ENCODE data around the gene VSTM2B.
"Not testable (repeated sequence)": the region's sequence is repeated elsewhere in the genome, so short reads cannot be mapped to it uniquely, and the experiment has no call there.

VSTM2B gene

DNA sequence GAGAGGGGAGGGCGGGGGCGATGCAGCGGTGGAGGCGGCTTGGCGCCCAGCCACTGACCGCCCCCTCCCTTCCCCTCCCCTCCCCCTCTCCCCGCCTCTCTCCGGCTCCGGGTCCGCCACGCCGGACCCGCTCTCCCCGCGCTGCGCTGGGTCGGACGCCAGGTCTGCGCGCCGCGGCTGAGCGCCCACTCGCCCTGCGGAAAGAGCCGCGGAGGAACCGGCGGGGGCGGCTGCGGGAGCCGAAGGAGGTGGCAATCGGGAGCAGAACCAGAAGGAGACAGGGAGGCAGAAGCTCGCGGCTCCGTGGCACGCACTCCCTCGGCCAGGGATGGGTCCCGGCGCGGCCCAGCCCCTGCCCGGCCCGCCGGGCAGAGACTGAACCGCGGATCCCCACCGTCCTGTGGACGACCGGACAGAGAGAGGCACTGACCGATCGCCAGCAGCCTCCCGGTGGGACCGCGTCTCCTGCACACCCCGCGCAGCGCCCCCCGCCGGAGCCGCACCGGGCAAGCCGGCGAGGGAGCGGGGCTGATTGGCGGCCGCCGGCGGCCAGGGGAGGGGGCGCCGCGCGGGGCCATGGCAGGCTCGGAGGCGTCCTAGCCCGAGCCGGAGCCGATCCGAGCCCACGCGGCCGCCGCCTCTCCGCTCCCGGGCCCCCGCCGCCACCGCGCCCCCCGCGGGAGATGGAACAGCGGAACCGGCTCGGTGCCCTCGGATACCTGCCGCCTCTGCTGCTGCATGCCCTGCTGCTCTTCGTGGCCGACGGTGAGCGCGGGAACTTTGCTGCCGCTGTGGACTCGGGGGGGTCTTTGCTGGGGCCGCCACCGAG is at the start of gene VSTM2B:
Gene VSTM2B (plus strand): TSS at position 94 of the 829 bp plus-strand sequence. CDS start 590 bp downstream, at position 684.
- no peak for DNase-seq

DNA sequence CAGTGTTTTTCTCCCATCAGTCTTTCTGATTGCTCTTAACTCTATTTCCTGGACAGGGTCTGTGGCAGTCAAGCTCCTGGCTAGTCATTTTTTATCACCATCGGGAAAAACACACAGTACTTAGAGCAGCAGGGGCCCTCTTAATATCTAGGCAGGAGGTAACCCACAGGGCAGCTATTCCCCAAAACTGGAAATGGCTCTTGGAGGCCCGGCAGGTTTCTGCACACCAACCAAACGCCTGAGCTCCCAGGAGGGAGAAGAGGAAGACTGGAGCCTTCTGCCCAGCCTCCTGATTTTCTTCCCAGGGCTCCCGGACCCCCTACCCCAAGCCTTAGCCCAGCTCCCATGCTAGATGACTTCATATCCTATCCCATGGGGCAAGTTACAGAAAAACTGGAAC is 49.3 kb upstream of the VSTM2B start:
- DNase-seq = no peak

DNA sequence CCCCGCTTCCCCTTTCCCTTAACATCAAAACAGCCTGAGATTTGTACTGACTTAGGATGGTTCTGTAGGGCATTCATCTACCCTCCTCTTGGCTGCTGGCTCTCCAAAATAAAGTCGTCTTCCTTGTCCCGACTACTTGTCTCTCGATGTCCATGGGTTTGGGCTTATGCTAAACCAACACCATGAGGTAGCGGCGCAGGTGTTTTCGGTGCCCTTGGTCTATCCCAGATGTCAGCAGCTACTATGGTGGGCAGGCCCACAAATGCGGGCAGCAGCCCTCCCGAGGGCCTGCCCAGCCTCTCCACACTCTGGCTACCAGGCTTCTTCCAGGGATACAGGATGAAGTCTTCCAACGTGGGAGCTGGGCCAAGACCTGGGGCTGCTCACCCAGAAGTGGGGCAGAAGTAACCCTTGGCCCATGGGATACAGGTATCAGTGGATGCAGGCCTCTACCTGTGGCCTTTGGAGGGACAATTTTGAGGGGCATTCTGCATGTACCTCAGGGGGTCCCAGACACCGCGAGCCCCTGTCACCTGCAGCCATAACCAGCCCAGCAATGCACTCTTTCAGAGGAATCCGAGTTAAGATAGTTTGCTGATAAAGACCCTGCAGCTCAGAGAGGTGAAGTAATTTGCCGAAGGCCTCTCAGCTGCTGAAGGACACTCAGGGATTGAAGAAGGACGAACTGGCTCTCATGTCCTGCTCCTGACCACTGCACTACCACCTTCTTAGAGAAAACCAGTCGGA is 47.8 kb upstream of the VSTM2B start:
- no peak for DNase-seq

DNA sequence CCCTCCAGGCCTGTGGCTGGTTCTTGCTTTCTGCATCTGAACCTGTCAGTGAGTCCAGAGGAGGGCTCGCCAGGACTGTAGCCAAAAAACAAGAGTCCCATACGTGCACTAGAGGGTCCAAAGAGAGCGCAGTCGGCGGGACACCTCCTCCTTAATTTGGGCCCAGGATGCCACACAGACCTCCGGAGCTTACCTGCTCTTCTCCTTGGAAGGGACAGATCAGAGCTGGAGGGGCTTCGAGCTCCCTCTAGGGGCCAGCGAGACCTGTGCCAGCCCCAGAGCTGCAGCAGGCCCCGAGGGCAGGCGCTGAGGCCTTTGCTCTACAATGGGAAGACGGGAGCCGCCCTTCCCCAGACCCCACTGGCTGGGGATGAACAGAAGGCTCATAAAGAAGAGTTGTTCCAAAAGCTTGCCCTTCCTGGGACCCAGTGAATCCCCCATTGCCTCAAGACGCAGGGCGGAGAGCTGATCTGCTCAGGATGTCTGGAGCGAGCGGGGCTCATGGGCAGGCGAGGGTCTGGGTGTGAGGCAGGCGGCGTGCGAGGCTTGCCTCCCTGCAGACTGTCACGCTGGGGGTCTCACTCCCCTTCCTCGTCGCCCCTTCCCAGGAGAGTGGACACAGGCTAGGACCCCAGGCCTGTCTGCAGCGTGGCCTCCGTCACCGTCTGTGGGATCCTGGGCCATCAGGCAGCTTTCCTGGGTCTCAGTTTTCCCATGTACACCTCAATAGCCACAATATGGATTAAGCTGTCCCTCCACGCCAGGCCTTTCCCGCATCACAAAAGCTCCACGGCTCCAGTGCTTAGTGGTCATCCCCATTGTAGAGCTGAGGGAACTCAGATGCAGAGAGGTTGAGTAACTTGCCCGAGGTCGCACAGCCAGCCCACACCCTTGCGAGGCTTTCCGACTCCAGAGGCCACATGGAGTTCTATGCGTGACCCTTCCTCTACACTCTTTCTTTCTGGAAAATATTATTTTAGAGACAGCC is 46.9 kb upstream of the VSTM2B start:
- DNase-seq = no peak

DNA sequence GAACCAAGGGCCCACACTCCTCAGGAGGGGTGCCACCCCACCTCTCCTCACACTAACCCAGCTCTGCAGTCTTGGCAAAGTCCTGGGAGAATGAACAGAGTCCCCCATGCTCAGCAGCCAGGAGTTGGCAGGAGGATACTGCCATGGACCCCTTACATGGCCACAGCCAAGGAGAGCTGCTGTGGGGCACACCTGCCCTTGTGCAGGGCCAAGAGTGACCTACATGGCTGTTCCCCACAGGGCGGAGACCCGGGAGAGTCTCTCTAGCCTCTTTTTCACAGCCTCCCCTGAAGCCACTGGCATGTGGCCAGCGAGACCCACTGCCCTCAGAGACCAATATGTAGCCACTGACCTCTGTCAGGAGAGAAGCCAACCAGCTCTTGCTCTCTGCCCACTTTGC is 45.9 kb upstream of the VSTM2B start:
- DNase-seq = no peak

DNA sequence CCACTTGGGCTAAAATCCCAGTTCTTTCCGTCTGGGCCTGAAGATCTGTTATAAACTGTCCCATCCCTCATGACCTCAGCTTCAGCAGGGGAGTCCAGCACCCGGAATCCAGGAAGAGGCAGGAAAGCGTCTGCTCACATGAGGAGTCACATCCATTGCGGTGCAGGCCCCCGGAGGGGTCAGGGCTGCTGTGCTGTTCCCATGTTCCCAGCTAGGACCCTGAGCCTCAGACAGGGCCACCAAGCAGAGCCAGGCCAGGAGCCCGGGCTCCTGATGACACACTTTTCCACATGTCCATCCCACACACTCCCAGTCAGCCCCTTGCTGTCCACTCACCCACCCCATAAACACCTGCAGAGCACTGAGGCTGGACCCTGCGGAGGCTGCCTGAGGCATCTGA is 45.3 kb upstream of the VSTM2B start:
- no peak for DNase-seq

- DNase-seq = no peak
Observed at GRCh38 chr19:29482855-29483640, 42.7 kb upstream of the VSTM2B start.

- DNase-seq = no peak
Observed at GRCh38 chr19:29483641-29483920, 42.2 kb upstream of the VSTM2B start.

DNA sequence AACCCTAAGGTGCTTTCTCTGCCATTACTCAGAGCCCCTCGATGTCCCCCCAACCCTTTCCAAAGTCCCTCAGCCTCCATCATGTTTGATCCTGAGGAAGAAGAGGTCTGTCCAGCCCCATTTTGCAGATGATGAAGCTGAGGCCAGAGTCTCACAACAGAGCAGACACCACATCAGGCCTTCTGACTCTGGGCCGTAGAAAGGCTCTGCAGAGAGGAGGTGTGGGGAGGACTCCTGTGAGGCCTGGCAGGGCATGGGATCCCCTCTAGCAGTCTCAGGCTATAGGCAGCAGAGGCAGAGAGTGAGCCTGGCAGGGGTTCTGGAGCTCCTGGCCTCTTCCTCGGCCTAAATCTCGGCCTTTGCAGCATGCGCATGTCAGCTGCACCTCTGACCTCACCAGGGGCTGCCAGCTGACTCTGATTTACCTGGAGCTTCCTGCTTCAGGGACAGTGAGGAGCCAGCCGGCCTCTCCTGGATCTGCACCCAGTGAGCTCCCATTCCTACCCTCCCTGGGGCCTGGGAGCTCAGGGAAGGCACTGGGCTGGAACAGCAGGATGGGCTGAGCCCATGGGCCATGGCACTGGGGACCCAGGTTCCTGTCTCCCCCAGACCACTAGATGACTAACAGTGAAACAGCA is 41.7 kb upstream of the VSTM2B start:
- no peak for DNase-seq

- DNase-seq = no peak
Observed at GRCh38 chr19:29484876-29485275, 40.9 kb upstream of the VSTM2B start.

- DNase-seq = no peak
Observed at GRCh38 chr19:29485293-29485692, 40.5 kb upstream of the VSTM2B start.

GRCh38 chr19:29486961-29487360 is 38.8 kb upstream of the VSTM2B start:
- not testable (repeated sequence) for DNase-seq

DNA sequence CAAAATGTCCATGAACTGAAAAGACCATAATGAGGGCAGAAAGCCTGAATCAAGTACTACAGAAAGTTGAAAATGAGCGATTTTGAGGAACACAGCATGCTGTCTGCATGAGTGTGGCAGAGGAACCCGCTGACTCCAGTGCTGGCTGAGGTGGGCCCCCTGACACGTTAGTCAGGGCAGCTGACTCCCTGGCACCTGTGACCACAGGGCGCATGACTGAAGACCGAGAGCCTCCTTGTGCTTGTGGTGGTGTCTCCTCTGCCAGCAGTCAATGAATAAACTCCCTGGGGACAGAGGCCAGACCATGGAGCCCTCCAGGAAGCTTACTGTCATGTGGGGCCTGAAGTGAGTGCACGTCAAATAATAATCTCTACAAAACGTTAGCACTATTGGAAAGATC is 38.4 kb upstream of the VSTM2B start:
- DNase-seq = no peak

DNA sequence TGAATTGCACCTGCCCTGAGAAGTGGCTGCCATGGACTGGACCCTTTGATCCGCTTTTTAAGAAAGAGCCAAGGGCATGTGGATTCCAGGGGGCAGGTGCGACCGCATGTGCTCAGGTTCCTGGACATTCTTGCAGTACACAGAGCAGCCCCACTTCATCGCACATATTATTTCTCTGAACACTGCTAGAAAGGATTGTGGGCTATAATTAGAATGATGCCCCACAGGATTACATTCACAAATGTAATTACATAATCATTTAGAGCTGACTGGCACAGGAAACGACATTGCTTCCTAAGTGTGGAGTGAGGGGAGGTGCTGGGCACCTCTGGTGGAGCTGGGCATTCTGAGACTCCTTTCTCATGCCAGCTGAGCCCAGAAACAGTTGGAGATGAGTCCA is 37.5 kb upstream of the VSTM2B start:
- no peak for DNase-seq

GRCh38 chr19:29489172-29489951 is 36.4 kb upstream of the VSTM2B start:
- no peak for DNase-seq

GRCh38 chr19:29491491-29491890 is 34.3 kb upstream of the VSTM2B start:
- DNase-seq = no peak

GRCh38 chr19:29491995-29492577 is 33.7 kb upstream of the VSTM2B start:
- no peak for DNase-seq

GRCh38 chr19:29492769-29493168 is 33.0 kb upstream of the VSTM2B start:
- no peak for DNase-seq

- DNase-seq = no peak
Observed at GRCh38 chr19:29495091-29495490, 30.7 kb upstream of the VSTM2B start.

GRCh38 chr19:29495901-29496441 is 29.8 kb upstream of the VSTM2B start:
- no peak for DNase-seq

Measured in left hindlimb (tissue), 1 donor.